AG04449 (cell line): Measurements from ENCODE around the gene TEKT1.
"Not testable (repeated sequence)": the region's sequence is repeated elsewhere in the genome, so short reads cannot be mapped to it uniquely, and the experiment has no call there.

ENCODE experiments used
- CTCF ChIA-PET: fragments of 350-600 bp; formaldehyde crosslinking; extraction: SDS; loops from one replicate; lab custom pipeline; 2021; ENCODE audit warnings: antibody characterized with exemption; lab: Yijun Ruan, JAX
- POLR2A ChIA-PET: fragments of 400-600, 350-600 bp; formaldehyde crosslinking; extraction: SDS; loops from one replicate; lab custom pipeline; 2020; ENCODE audit warnings: antibody characterized with exemption, inconsistent platforms; lab: Yijun Ruan, JAX
- DNase-seq: peaks from one replicate; pipeline ENCODE4 v3.0.0-alpha.2; 2010; ENCODE audit warnings: low read depth, low spot score
- H3K4me3 ChIP-seq: 2 replicates; pipeline ENCODE4 v1.5.1; 2011; ENCODE audit warnings: low read depth, mild to moderate bottlenecking, control low read depth, low read length
- TF ChIP-seq, protein P1 (sequence below): IDR thresholded peaks from one replicate; pipeline ENCODE4 v1.5.1; 2011; ENCODE audit warnings: mild to moderate bottlenecking, moderate library complexity, low read length, control low read depth, inconsistent platforms; ENCODE audit not compliant: insufficient read depth; ENCODE audit errors: missing control alignments

The TEKT1 gene

GRCh38 chr17:6862825-6863224, 31.3 kb upstream of the TEKT1 start:
- TF ChIP-seq, protein P1, sequence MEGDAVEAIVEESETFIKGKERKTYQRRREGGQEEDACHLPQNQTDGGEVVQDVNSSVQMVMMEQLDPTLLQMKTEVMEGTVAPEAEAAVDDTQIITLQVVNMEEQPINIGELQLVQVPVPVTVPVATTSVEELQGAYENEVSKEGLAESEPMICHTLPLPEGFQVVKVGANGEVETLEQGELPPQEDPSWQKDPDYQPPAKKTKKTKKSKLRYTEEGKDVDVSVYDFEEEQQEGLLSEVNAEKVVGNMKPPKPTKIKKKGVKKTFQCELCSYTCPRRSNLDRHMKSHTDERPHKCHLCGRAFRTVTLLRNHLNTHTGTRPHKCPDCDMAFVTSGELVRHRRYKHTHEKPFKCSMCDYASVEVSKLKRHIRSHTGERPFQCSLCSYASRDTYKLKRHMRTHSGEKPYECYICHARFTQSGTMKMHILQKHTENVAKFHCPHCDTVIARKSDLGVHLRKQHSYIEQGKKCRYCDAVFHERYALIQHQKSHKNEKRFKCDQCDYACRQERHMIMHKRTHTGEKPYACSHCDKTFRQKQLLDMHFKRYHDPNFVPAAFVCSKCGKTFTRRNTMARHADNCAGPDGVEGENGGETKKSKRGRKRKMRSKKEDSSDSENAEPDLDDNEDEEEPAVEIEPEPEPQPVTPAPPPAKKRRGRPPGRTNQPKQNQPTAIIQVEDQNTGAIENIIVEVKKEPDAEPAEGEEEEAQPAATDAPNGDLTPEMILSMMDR: no peak
- H3K4me3 ChIP-seq: no peak overlapping the region
- DNase-seq: no peak
- ChIA-PET CTCF (no interaction called here), POLR2A (no interaction called here)

DNA sequence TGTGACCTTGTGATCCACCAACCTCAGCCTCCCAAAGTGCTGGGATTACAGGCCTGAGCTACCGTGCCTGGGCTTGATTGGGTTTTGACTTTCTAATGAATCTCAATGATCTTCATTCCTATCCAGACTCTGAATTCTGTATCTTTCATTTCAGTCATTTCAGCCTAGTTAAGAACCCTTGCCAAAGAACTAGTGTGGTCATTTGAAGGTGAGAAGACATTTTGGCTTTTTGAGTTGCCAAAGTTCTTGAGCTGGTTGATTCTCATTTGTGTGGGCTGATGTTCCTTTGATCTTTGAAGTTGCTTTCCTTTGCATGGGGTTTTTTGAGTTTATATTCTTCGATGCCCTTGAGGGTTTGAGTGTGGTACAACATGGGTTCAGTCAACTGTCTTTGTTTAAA, 30.6 kb upstream of the TEKT1 start:
- POLR2A ChIA-PET: no interaction called here
- CTCF ChIA-PET: no interaction called here

GRCh38 chr17:6857904-6858303, 26.4 kb upstream of the TEKT1 start:
- ChIA-PET CTCF (interaction anchor here (1.1 kb wide), 1 partner anchor 188 kb away, joined by 3 read pairs; no protein-coding TSS in a partner anchor), POLR2A (no interaction called here)
- TF ChIP-seq, protein P1: no peak
- no peak for DNase-seq
- no peak overlapping the region for H3K4me3 ChIP-seq

More for the DNA sequence above, 30.6 kb upstream of the TEKT1 start:
- no peak overlapping the region for H3K4me3 ChIP-seq
- no peak for DNase-seq
- TF ChIP-seq, protein P1: no peak

DNA sequence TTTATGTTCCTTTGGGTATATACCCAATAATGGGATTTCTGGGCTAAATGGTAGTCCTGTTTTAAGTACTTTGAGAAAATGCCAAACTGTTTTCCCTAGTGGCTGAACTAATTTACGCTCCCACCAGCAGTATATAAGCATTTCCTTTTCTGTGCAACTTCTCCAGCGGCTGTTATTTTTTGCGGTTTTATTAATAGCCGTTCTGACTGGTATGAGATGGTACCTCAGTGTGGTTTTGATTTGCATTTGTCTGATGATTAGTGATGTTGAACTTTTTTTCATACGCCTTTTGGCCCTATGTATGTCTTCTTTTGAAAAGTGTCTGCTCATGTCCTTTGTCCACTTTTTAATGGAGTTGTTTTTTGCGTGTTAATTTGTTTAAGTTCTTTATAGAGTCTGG, 25.8 kb upstream of the TEKT1 start:
- no peak for DNase-seq
- CTCF ChIA-PET: no interaction called here
- TF ChIP-seq, protein P1: no peak

GRCh38 chr17:6856051-6856450, 24.5 kb upstream of the TEKT1 start:
- CTCF ChIA-PET: interaction anchor here (2.2 kb wide), 1 partner anchor 13 kb away, joined by 12 read pairs; no protein-coding TSS in a partner anchor
- POLR2A ChIA-PET: no interaction called here
- H3K4me3 ChIP-seq: no peak overlapping the region
- TF ChIP-seq, protein P1: no peak
- no peak for DNase-seq

More for the DNA sequence above, 25.8 kb upstream of the TEKT1 start:
- H3K4me3 ChIP-seq: no peak overlapping the region
- POLR2A ChIA-PET: no interaction called here

GRCh38 chr17:6853764-6854442, 22.4 kb upstream of the TEKT1 start:
- ChIA-PET CTCF (interaction anchor here (1.5 to 2.9 kb wide), 2 partner anchors 11 to 104 kb away, joined by 3 to 24 read pairs; no protein-coding TSS in a partner anchor), POLR2A (no interaction called here)
- DNase-seq: no peak
- no peak overlapping the region for H3K4me3 ChIP-seq
- TF ChIP-seq, protein P1: no peak

GRCh38 chr17:6848545-6849179, 17.1 kb upstream of the TEKT1 start:
- DNase-seq, POLR2A ChIA-PET, H3K4me3 ChIP-seq: not testable (repeated sequence)
- CTCF ChIA-PET: interaction anchor here (1.1 to 2.0 kb wide), 2 partner anchors 9 to 156 kb away, joined by 3 to 6 read pairs; no protein-coding TSS in a partner anchor

- DNase-seq, CTCF ChIA-PET, POLR2A ChIA-PET, H3K4me3 ChIP-seq: not testable (repeated sequence)
Observed at GRCh38 chr17:6846138-6846537, 14.6 kb upstream of the TEKT1 start.

DNA sequence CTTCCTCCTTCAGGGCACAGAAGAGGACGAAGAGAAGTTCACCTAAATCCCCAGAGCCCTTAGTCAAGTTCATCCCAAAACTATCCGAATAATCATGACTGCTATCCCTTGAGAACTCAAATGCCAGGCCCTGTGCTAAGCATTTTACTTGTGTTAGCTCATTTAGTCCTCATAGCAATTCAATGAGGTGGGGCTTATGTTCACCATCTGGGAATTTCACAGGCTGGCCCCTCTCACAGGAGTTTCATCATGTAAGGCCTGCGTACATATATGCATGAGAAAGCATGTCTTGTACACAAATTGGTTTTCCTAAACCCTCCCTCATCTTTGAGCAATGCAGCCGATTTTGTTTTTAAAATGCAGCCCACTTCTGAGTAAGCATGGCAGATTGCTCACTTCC, 12.9 kb upstream of the TEKT1 start:
- CTCF ChIA-PET: interaction anchor here (1.1 to 3.1 kb wide), 25 partner anchors 8 to 293 kb away, joined by 3 to 55 read pairs (median 7); partner anchors contain the start of gene TEKT1
- POLR2A ChIA-PET, H3K4me3 ChIP-seq: not testable (repeated sequence)
- DNase-seq: peak; percentile 10
